ENCODE results near the gene POPDC3. TPM values are rescaled to one million over a fixed set of nuclear protein-coding genes. Genes with fewer than 3 reads are reported as not detected.
A peak's percentile ranks its signal among the peaks of the same experiment; 100 is the strongest.

POPDC3 gene
- total and polyA plus RNA-seq, 7 donors, result 80.1 to 271 (median 124) TPM

DNA sequence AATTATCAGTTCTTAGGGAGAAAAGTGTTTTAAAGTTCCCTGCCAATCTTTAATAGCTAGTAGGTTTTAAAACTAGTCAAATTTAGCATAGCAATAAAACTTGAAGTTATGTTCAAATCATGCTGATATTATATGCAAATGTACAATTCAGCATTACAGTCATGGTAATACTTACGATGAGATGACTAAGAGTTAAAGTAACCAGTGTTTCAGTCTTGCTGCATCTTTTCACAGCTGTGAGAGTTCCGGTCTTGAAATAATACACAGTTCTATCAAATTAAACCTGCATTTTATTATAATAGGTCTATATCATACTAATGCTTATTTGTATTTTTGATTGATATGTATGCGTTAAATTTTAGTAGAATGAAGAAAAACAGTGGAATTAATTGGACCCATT is 26.1 kb downstream of the POPDC3 start:
- WGBS, 3 donors, result 91 to 93% (median 93%) methylated on average over 3 of the region's 3 CpGs
- DNase-seq (no peak), ATAC-seq (no peak)
- Histone ChIP-seq H3K27me3 (ENCODE audit: insufficient read depth in 3 of 3, low read length in 2 of 3) (no peaks in the 10 kb centered on the region), H3K4me3 (no peak overlapping the region), H3K9me3 (no peaks in the 10 kb centered on the region), H3K36me3 (ENCODE audit: insufficient read depth in 1 of 2, low read depth in 1 of 2) (peaks cover 4 to 85% of the 10 kb centered on the region in 2 donors), H3K27ac (no peak overlapping the region), H3K4me1 (peaks cover 5% of the 10 kb centered on the region)
- intact Hi-C loops (cut with DNase I), result no loop called here
- TF ChIP-seq, protein P1, sequence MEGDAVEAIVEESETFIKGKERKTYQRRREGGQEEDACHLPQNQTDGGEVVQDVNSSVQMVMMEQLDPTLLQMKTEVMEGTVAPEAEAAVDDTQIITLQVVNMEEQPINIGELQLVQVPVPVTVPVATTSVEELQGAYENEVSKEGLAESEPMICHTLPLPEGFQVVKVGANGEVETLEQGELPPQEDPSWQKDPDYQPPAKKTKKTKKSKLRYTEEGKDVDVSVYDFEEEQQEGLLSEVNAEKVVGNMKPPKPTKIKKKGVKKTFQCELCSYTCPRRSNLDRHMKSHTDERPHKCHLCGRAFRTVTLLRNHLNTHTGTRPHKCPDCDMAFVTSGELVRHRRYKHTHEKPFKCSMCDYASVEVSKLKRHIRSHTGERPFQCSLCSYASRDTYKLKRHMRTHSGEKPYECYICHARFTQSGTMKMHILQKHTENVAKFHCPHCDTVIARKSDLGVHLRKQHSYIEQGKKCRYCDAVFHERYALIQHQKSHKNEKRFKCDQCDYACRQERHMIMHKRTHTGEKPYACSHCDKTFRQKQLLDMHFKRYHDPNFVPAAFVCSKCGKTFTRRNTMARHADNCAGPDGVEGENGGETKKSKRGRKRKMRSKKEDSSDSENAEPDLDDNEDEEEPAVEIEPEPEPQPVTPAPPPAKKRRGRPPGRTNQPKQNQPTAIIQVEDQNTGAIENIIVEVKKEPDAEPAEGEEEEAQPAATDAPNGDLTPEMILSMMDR (IDR thresholded peaks at IDR 0.05), result no peak

DNA sequence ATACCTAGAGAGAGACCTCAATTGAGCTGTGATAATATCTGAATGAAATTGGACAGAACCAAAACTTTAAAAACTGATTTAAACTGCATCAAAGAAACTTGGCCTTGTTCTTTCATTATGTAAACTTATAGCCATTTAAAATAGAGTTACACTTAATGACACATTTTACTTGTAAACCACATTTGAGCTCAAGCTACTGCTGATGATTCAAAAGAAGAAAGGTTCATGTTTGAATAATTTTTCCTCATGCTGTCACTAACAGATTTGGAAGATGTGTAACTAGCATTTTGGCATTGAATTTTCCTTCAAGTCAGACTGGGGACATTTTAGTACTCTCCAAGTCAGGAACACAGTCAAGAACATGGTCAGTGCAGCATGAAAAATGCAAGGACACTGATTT is 26.9 kb downstream of the POPDC3 start:
- TF ChIP-seq, protein P1 (IDR thresholded peaks at IDR 0.05), result no peak
- Histone ChIP-seq H3K36me3 (ENCODE audit: insufficient read depth in 1 of 2, low read depth in 1 of 2) (peaks cover 4 to 85% of the 10 kb centered on the region in 2 donors), H3K4me3 (no peak overlapping the region), H3K4me1 (peaks cover 5% of the 10 kb centered on the region), H3K27me3 (ENCODE audit: insufficient read depth in 3 of 3, low read length in 2 of 3) (no peaks in the 10 kb centered on the region), H3K27ac (no peak overlapping the region), H3K9me3 (no peaks in the 10 kb centered on the region)
- DNase-seq, result no peak
- no peak for ATAC-seq
- intact Hi-C loops (cut with DNase I), result no loop called here

DNA sequence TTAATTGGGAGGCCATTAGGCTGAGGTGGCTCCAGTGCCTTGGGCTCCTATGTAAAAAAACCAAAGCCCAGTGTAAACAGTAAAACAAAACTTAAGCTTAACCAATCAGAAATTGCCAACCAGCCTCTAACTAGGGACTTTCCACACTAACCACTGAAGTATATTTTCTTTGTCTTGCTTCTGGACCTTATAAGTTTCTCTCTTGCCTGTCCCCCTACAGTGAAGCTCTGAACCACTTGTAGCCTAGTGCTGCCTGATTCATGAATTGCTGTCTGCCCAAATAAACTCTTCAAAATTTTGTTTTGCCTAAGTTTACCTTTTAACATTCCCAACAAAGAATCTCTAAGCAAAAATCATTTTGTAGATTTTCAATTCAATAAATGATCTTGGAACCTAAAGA is 28.2 kb downstream of the POPDC3 start:
- intact Hi-C loops (cut with DNase I), result no loop called here
- TF ChIP-seq, protein P1 (IDR thresholded peaks at IDR 0.05), result no peak
- ATAC-seq (no peak), DNase-seq (no peak)
- Histone ChIP-seq H3K4me3 (no peak overlapping the region), H3K9me3 (no peaks in the 10 kb centered on the region), H3K4me1 (peaks cover 5% of the 10 kb centered on the region), H3K27ac (no peak overlapping the region), H3K27me3 (ENCODE audit: insufficient read depth in 3 of 3, low read length in 2 of 3) (no peaks in the 10 kb centered on the region), H3K36me3 (ENCODE audit: insufficient read depth in 1 of 2, low read depth in 1 of 2) (peaks cover under 1 to 83% of the 10 kb centered on the region in 2 donors)

DNA sequence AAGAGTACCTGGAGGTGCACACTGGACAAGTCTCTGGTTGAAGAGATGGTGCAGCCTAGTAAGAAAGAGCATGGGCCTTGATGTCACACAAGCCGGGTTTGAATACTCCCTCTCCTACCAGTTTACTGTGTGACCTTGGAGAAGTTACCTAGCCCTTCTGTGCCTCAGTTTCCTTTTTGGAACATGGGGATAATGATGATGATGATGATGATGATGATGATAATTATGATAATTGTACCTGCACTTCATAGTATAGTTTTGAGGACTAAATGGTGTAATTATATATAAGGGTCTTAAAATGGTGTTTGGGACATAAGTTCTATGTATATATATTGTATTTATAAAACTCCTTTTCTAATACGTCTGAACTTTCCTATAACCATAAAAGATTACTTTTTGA is 41.7 kb downstream of the POPDC3 start:
- Histone ChIP-seq H3K4me3 (peak overlapping the region; percentile 84), H3K4me1 (peaks cover 38% of the 10 kb centered on the region), H3K27ac (peak overlapping the region; percentile 97), H3K27me3 (ENCODE audit: insufficient read depth in 3 of 3, low read length in 2 of 3) (no peaks in the 10 kb centered on the region), H3K36me3 (ENCODE audit: insufficient read depth in 1 of 2, low read depth in 1 of 2) (peaks cover 0 to 19% of the 10 kb centered on the region in 2 donors), H3K9me3 (no peaks in the 10 kb centered on the region)
- intact Hi-C loops (cut with DNase I), result loop anchor here in 1 of 2 donors (5.0 kb wide), 4 partner anchors 39 to 264 kb away; partner anchors contain the start of gene PREP
- no peak for ATAC-seq
- TF ChIP-seq, protein P1 (IDR thresholded peaks at IDR 0.05), result no peak
- no peak for DNase-seq
- WGBS, 3 donors, result 80 to 91% (median 80%) methylated on average over 2 of the region's 2 CpGs

DNA sequence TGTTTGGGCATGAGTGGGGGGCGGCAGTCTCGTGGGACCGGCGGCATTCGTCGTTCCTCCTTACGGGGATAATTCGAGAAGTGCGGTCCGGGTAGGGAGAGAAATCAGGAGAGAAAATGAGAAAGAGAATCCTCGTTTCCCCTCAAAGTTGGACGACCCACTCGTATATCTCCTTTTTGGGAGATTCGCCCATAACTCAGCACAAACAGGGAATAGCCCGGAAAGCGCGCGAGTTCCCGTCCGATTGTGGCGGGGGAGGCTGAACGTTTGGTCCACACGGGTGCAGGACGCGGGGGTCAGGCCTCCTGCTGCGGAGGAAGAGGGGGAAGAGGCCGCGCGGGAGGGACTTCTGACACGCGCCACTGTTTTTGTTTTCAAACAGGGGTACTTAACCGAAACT is 42.4 kb downstream of the POPDC3 start:
- intact Hi-C loops (cut with DNase I), result loop anchor here in 1 of 2 donors (5.0 kb wide), 4 partner anchors 40 to 265 kb away; partner anchors contain the start of gene PREP
- Histone ChIP-seq H3K27me3 (ENCODE audit: insufficient read depth in 3 of 3, low read length in 2 of 3) (no peaks in the 10 kb centered on the region), H3K4me3 (peak overlapping the region; percentile 84), H3K36me3 (ENCODE audit: insufficient read depth in 1 of 2, low read depth in 1 of 2) (peaks cover 0 to 27% of the 10 kb centered on the region in 2 donors), H3K4me1 (peaks cover 38% of the 10 kb centered on the region), H3K9me3 (no peaks in the 10 kb centered on the region), H3K27ac (peak overlapping the region; percentile 97)
- ATAC-seq, result peak in 1 of 4 donors; percentile 17
- 1% methylated on average over 32 of the region's 32 CpGs for WGBS, 3 donors
- TF ChIP-seq, protein P1 (IDR thresholded peaks at IDR 0.05), result no peak
- peak; percentile 25 to 58 for DNase-seq

All from psoas muscle (tissue), 8 donors.